ENCODE results near the gene ASXL2.
"Not testable (repeated sequence)": the region's sequence is repeated elsewhere in the genome, so short reads cannot be mapped to it uniquely, and the experiment has no call there.

Gene ASXL2

GRCh38 chr2:25878361-25879132 is at the start of gene ASXL2:
Gene ASXL2 (minus strand): TSS chr2:25878487. CDS start chr2:25878222, 265 bp downstream.
- DNase-seq: peak; percentile 74

GRCh38 chr2:25926984-25927756 is 48.9 kb upstream of the ASXL2 start:
- no peak for DNase-seq

GRCh38 chr2:25922501-25922900 is 44.2 kb upstream of the ASXL2 start:
- DNase-seq: no peak

- no peak for DNase-seq
Observed at GRCh38 chr2:25920786-25921415, 42.6 kb upstream of the ASXL2 start.

- DNase-seq: no peak
Observed at GRCh38 chr2:25920336-25920735, 42.0 kb upstream of the ASXL2 start.

- no peak for DNase-seq
Observed at GRCh38 chr2:25917832-25918231, 39.5 kb upstream of the ASXL2 start.

GRCh38 chr2:25917411-25917810 is 39.1 kb upstream of the ASXL2 start:
- not testable (repeated sequence) for DNase-seq

GRCh38 chr2:25915944-25916772 is 37.9 kb upstream of the ASXL2 start:
- not testable (repeated sequence) for DNase-seq

GRCh38 chr2:25915411-25915810 is 37.1 kb upstream of the ASXL2 start:
- DNase-seq: not testable (repeated sequence)

GRCh38 chr2:25913696-25913973 is 35.3 kb upstream of the ASXL2 start:
- DNase-seq: not testable (repeated sequence)

- no peak for DNase-seq
Observed at GRCh38 chr2:25912851-25913695, 34.8 kb upstream of the ASXL2 start.

GRCh38 chr2:25909574-25909973 is 31.3 kb upstream of the ASXL2 start:
- DNase-seq: not testable (repeated sequence)

- no peak for DNase-seq
Observed at GRCh38 chr2:25905126-25905525, 26.8 kb upstream of the ASXL2 start.

- DNase-seq: no peak
Observed at GRCh38 chr2:25903216-25903776, 25.0 kb upstream of the ASXL2 start.

- DNase-seq: no peak
Observed at GRCh38 chr2:25899404-25899970, 21.2 kb upstream of the ASXL2 start.

- no peak for DNase-seq
Observed at GRCh38 chr2:25897506-25897905, 19.2 kb upstream of the ASXL2 start.

- DNase-seq: not testable (repeated sequence)
Observed at GRCh38 chr2:25896308-25896707, 18.0 kb upstream of the ASXL2 start.

GRCh38 chr2:25895610-25896009 is 17.3 kb upstream of the ASXL2 start:
- no peak for DNase-seq

- no peak for DNase-seq
Observed at GRCh38 chr2:25895018-25895417, 16.7 kb upstream of the ASXL2 start.

- DNase-seq: no peak
Observed at GRCh38 chr2:25894135-25894830, 16.0 kb upstream of the ASXL2 start.

GRCh38 chr2:25891672-25892071 is 13.4 kb upstream of the ASXL2 start:
- no peak for DNase-seq

All from cortex of kidney (tissue), 1 donor.